SU-DHL-6 (cell line): ENCODE data around the gene GRAP2.

Experiments
- H2AFZ ChIP-seq: fragments of 200-600 bp; sonication (generic); 2 replicates; pipeline ENCODE4 v1.6.1; 2014; ENCODE audit warnings: low read depth, mild to moderate bottlenecking, moderate library complexity, mixed read lengths, antibody characterized with exemption, low read length; ENCODE audit not compliant: severe bottlenecking
- H3F3A ChIP-seq: fragments of 200-600 bp; shearing (Covaris generic); 2 replicates; pipeline ENCODE4 v1.6.0; 2016; ENCODE audit warnings: antibody characterized with exemption, mild to moderate bottlenecking; ENCODE audit not compliant: insufficient read depth
- H3K27ac ChIP-seq: fragments of 200-600 bp; sonication (generic); 2 replicates; pipeline ENCODE4 v1.5.1; 2016; ENCODE audit warnings: low read depth, mild to moderate bottlenecking, low read length, moderate library complexity, mixed read lengths
- H3K27me3 ChIP-seq: fragments of 200-600 bp; sonication (generic), shearing (Covaris generic); 2 replicates; pipeline ENCODE4 v1.6.0; 2014; ENCODE audit warnings: mild to moderate bottlenecking, low read length
- H3K36me3 ChIP-seq: fragments of 200-600 bp; sonication (generic); 2 replicates; pipeline ENCODE4 v1.6.1; 2014; ENCODE audit warnings: mild to moderate bottlenecking, low read length, mixed read lengths
- H3K4me2 ChIP-seq: fragments of 300-600, 200-600 bp; shearing (Covaris generic), sonication (generic); 2 replicates; pipeline ENCODE4 v1.6.0; 2014; ENCODE audit warnings: low read length, low read depth, mild to moderate bottlenecking; ENCODE audit not compliant: poor library complexity, severe bottlenecking
- H3K4me3 ChIP-seq: fragments of 200-600 bp; sonication (generic); 2 replicates; pipeline ENCODE4 v1.5.1; 2014; ENCODE audit warnings: antibody characterized with exemption, low read length, mild to moderate bottlenecking, mixed read lengths; ENCODE audit not compliant: insufficient read depth, poor library complexity, severe bottlenecking
- H3K79me2 ChIP-seq: fragments of 200-600 bp; sonication (generic); 2 replicates; pipeline ENCODE4 v1.6.1; 2014; ENCODE audit warnings: mild to moderate bottlenecking, low read length, moderate library complexity; ENCODE audit not compliant: insufficient read depth
- H3K9ac ChIP-seq: fragments of 200-600 bp; sonication (generic); 2 replicates; pipeline ENCODE4 v1.7.0; 2014; ENCODE audit warnings: mild to moderate bottlenecking, low read length
- H3K9me2 ChIP-seq: fragments of 200-600 bp; sonication (generic); replicated peaks from 2 replicates; pipeline ENCODE4 v1.6.1; 2014; ENCODE audit warnings: low read length; ENCODE audit not compliant: insufficient read depth
- H3K9me3 ChIP-seq: fragments of 200-600 bp; sonication (generic); 2 replicates; pipeline ENCODE4 v1.6.1; 2014; ENCODE audit warnings: low read length, mixed read lengths; ENCODE audit not compliant: insufficient read depth
- H4K20me1 ChIP-seq: fragments of 200-600 bp; sonication (generic); 2 replicates; pipeline ENCODE4 v1.6.1; 2014; ENCODE audit warnings: low read depth, mild to moderate bottlenecking, antibody characterized with exemption, low read length, moderate library complexity, mixed read lengths
- EZH2phosphoT487 ChIP-seq: fragments of 200-600 bp; sonication (generic), shearing (Covaris generic); conservative IDR thresholded peaks from 2 replicates; pipeline ENCODE4 v1.6.1; 2018; ENCODE audit warnings: mild to moderate bottlenecking, antibody characterized with exemption, low read length, moderate library complexity, mixed read lengths
- TF ChIP-seq, protein P1 (sequence below): fragments of 200-600 bp; sonication (generic); IDR thresholded peaks from one replicate; pipeline ENCODE4 v1.5.1; 2017; ENCODE audit warnings: antibody characterized with exemption, mild to moderate bottlenecking, low read length, moderate library complexity; ENCODE audit not compliant: insufficient read depth, poor library complexity, severe bottlenecking

GRAP2 gene

DNA sequence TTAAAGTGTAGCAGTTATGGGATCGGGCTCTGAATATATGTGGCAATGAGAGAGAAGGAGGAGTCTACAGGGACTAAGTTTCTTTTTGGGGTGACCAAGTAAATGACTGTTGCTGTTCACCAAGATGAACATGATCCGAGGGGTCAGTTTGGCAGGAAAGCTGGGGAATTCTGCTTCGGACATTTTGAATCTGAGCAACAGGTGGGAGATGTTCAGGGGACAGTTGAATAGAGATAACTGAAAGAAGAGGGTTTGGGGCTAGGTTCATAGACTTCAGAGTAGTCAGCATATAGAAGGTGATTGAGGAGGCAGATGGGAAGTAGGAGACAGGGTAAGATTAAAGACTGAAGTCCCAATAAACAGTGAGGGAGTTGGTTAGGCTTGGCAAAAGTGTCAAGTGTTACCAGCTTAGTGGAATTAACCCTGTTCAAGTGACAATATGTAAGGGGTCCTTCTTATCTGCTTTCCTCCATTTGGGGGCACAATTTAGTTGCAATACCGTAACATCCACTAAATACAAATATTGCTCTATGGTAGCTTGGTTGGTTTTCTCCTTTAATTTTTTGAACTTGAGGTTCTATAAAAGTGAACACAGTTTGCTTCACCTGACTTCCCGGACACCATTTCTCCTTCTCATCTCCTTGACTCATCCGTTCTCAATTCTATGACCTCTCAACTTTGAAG, 4.4 kb upstream of the GRAP2 start:
- Histone ChIP-seq H2AFZ (no peak overlapping the region), H3F3A (no peaks in the 10 kb centered on the region), H3K4me3 (no peak overlapping the region), H3K4me2 (no peak overlapping the region), H3K79me2 (no peaks in the 10 kb centered on the region), H3K9me3 (no peaks in the 10 kb centered on the region), H3K9ac (no peak overlapping the region), H4K20me1 (no peaks in the 10 kb centered on the region), H3K9me2 (no peaks in the 10 kb centered on the region), H3K27ac (no peak overlapping the region), H3K36me3 (no peaks in the 10 kb centered on the region), H3K27me3 (no peaks in the 10 kb centered on the region)
- no peak for TF ChIP-seq EZH2phosphoT487
- TF ChIP-seq, protein P1, sequence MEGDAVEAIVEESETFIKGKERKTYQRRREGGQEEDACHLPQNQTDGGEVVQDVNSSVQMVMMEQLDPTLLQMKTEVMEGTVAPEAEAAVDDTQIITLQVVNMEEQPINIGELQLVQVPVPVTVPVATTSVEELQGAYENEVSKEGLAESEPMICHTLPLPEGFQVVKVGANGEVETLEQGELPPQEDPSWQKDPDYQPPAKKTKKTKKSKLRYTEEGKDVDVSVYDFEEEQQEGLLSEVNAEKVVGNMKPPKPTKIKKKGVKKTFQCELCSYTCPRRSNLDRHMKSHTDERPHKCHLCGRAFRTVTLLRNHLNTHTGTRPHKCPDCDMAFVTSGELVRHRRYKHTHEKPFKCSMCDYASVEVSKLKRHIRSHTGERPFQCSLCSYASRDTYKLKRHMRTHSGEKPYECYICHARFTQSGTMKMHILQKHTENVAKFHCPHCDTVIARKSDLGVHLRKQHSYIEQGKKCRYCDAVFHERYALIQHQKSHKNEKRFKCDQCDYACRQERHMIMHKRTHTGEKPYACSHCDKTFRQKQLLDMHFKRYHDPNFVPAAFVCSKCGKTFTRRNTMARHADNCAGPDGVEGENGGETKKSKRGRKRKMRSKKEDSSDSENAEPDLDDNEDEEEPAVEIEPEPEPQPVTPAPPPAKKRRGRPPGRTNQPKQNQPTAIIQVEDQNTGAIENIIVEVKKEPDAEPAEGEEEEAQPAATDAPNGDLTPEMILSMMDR: no peak

DNA sequence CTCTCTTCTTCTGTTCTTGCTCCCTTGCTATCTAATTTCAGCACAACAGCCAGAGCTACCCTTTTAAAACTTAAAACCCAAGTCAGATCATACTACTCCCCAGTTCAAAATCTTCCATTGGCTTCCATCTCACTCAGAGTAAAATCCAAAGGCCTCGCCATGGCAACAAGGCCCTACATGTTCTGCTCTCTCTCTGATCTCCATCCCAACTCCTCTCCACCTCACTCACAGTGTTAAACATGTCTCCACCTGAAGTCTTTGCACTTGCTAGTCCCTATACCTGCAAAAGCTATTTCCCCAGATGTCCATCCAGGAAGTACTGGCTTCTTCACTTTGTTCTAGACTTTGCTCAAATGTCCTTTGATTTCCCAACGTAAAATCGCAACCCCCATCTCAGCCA, 3.0 kb upstream of the GRAP2 start:
- no peak overlapping the region for H3K9ac ChIP-seq
- no peaks in the 10 kb centered on the region for H3K36me3 ChIP-seq
- no peaks in the 10 kb centered on the region for H3K9me3 ChIP-seq
- H3K79me2 ChIP-seq: no peaks in the 10 kb centered on the region
- TF ChIP-seq, protein P1: no peak
- TF ChIP-seq EZH2phosphoT487: no peak
- H3K4me2 ChIP-seq: no peak overlapping the region
- no peaks in the 10 kb centered on the region for H4K20me1 ChIP-seq
- no peak overlapping the region for H3K27ac ChIP-seq
- no peak overlapping the region for H2AFZ ChIP-seq
- H3K4me3 ChIP-seq: no peak overlapping the region
- no peaks in the 10 kb centered on the region for H3K27me3 ChIP-seq
- H3F3A ChIP-seq: no peaks in the 10 kb centered on the region
- H3K9me2 ChIP-seq: no peaks in the 10 kb centered on the region

DNA sequence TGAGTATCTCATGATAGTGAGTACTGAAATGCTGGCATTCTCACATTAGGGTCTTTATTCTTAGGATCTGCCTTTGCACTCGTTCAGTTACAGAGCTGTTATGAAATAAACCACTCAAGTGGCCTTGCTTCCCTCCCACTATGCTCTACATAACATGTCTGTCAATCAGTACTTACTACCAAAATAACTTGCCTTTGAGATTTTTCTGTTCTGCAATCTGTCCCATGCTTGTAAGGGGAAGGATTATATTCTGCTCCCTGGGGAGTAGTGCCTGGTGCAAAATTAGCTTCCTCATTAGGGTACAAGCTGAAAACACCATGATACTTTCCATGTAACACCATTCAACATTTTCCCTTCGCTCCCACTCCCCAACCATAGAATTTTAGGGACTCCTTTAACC, 1.9 kb upstream of the GRAP2 start:
- H3K27me3 ChIP-seq: no peaks in the 10 kb centered on the region
- H3K4me2 ChIP-seq: no peak overlapping the region
- no peak overlapping the region for H3K4me3 ChIP-seq
- TF ChIP-seq, protein P1: no peak
- TF ChIP-seq EZH2phosphoT487: no peak
- H3K27ac ChIP-seq: no peak overlapping the region
- H3F3A ChIP-seq: no peaks in the 10 kb centered on the region
- no peaks in the 10 kb centered on the region for H3K36me3 ChIP-seq
- H4K20me1 ChIP-seq: no peaks in the 10 kb centered on the region
- H3K9me2 ChIP-seq: no peaks in the 10 kb centered on the region
- H3K9ac ChIP-seq: no peak overlapping the region
- H3K79me2 ChIP-seq: no peaks in the 10 kb centered on the region
- no peaks in the 10 kb centered on the region for H3K9me3 ChIP-seq
- H2AFZ ChIP-seq: no peak overlapping the region
